Ishikawa (cell line): ENCODE measurements around the gene PAPPA.

ENCODE experiments used
- CEBPB ChIP-seq: IDR thresholded peaks from 2 replicates; pipeline ENCODE4 v1.6.1; 2012
- CREB1 ChIP-seq: IDR thresholded peaks from 2 replicates; pipeline ENCODE4 v1.6.1; 2012; ENCODE audit warnings: low read depth
- EGR1 ChIP-seq: IDR thresholded peaks from 2 replicates; pipeline ENCODE4 v1.6.1; 2012
- EP300 ChIP-seq: IDR thresholded peaks from 2 replicates; pipeline ENCODE4 v1.6.1; 2012; ENCODE audit warnings: borderline replicate concordance
- FOXM1 ChIP-seq: IDR thresholded peaks from 2 replicates; pipeline ENCODE4 v1.6.1; 2012; ENCODE audit warnings: low read depth, borderline replicate concordance
- NFIC ChIP-seq: IDR thresholded peaks from 2 replicates; pipeline ENCODE4 v1.6.1; 2012
- RAD21 ChIP-seq: IDR thresholded peaks from 2 replicates; pipeline ENCODE4 v1.6.1; 2012; ENCODE audit warnings: low read depth
- REST ChIP-seq: IDR thresholded peaks from 2 replicates; pipeline ENCODE4 v1.6.1; 2012; ENCODE audit warnings: low read depth, mild to moderate bottlenecking
- TAF1 ChIP-seq: IDR thresholded peaks from 2 replicates; pipeline ENCODE4 v1.6.1; 2012; ENCODE audit warnings: low read depth, mild to moderate bottlenecking
- TCF12 ChIP-seq: IDR thresholded peaks from 2 replicates; pipeline ENCODE4 v1.6.1; 2012; ENCODE audit warnings: low read depth
- TEAD4 ChIP-seq: IDR thresholded peaks from 2 replicates; pipeline ENCODE4 v1.6.1; 2012
- YY1 ChIP-seq: IDR thresholded peaks from 2 replicates; pipeline ENCODE4 v1.6.1; 2012; ENCODE audit warnings: low read depth
- ZBTB7A ChIP-seq: IDR thresholded peaks from 2 replicates; pipeline ENCODE4 v1.6.1; 2012; ENCODE audit warnings: low read depth
- TF ChIP-seq, protein P1 (sequence below): IDR thresholded peaks from 2 replicates; pipeline ENCODE4 v1.6.1; 2012
- TF ChIP-seq, protein P2 (sequence below): IDR thresholded peaks from 2 replicates; pipeline ENCODE4 v1.6.1; 2012

The PAPPA gene

GRCh38 chr9:116270546-116270945 lies 117.0 kb downstream of the PAPPA start:
- TF ChIP-seq CREB1 (no peak), REST (no peak), TEAD4 (no peak), FOXM1 (no peak), ZBTB7A (no peak)
- TF ChIP-seq, protein P1, sequence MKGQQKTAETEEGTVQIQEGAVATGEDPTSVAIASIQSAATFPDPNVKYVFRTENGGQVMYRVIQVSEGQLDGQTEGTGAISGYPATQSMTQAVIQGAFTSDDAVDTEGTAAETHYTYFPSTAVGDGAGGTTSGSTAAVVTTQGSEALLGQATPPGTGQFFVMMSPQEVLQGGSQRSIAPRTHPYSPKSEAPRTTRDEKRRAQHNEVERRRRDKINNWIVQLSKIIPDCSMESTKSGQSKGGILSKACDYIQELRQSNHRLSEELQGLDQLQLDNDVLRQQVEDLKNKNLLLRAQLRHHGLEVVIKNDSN, result no peak

DNA sequence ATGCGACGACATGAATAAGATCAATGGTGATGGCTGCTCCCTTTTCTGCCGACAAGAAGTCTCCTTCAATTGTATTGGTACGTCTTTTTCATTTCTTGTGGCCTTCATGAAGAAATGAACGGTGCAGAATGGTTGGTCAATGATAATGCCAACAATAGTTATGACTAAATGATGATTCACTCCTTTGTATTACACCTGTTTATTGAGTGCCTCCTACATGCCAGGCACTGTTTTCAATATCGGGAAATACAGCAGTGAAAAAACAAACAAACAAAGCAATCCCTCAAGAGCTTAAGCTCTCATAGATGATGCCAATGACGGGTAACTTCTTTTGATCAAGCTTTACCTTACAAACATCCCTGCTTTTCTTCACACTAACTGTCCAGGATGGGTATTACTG lies 117.7 kb downstream of the PAPPA start:
- TF ChIP-seq ZBTB7A, result no peak
- TF ChIP-seq FOXM1, result no peak
- TF ChIP-seq TCF12, result no peak
- no peak for TF ChIP-seq REST
- no peak for TF ChIP-seq TEAD4
- no peak for TF ChIP-seq EP300
- no peak for TF ChIP-seq NFIC
- TF ChIP-seq TAF1, result no peak
- TF ChIP-seq CREB1, result no peak
- no peak for TF ChIP-seq CEBPB
- TF ChIP-seq, protein P2, sequence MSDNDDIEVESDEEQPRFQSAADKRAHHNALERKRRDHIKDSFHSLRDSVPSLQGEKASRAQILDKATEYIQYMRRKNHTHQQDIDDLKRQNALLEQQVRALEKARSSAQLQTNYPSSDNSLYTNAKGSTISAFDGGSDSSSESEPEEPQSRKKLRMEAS, result no peak
- TF ChIP-seq, protein P1, result no peak
- TF ChIP-seq EGR1, result no peak
- TF ChIP-seq RAD21, result no peak
- no peak for TF ChIP-seq YY1

DNA sequence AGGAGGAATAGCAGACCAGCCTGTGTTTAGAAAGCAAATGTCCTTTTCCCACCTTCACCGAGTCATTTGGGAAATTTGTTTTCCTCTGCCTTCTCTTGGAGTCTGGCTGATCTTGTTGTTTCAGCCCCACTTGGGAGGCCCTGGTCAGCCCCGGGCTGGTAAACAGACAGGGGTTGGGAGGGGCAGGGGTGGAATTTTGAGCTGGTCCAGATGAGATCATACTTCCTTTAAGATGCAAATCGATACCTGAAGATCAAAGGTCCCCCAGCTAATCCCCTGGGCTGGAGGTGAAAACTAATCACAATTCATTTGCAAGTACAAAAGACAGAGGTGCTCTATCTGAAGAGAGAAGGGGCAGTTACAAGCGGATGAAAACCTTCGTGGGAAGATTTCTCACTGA lies 118.4 kb downstream of the PAPPA start:
- TF ChIP-seq NFIC (no peak), TEAD4 (no peak), EGR1 (no peak), EP300 (no peak), CREB1 (no peak), TAF1 (no peak)
- TF ChIP-seq, protein P2, result no peak

DNA sequence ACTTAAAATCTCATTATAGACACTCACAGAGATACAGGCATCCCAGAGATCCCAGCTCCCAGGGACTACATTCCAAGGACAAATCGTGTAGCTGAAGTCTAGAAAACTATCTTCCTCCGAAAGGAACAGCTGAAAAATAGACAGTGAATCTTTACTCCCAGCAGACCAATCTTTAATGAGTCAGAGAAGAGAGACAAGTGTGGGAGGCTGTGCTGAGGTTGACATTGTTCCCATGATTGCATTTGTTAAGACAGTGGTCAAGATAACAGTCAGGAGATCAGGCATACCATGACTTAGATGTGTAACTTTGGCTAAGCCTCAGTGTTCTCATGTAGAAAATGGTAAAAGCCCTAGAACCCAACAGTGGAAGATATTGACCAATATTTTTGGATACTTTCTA lies 120.7 kb downstream of the PAPPA start:
- no peak for TF ChIP-seq NFIC
- no peak for TF ChIP-seq ZBTB7A
- TF ChIP-seq, protein P1, result no peak
- TF ChIP-seq YY1, result no peak
- TF ChIP-seq EGR1, result no peak
- no peak for TF ChIP-seq EP300
- no peak for TF ChIP-seq TCF12
- TF ChIP-seq CREB1, result no peak
- no peak for TF ChIP-seq REST
- no peak for TF ChIP-seq TEAD4
- no peak for TF ChIP-seq CEBPB
- no peak for TF ChIP-seq FOXM1
- TF ChIP-seq, protein P2, result no peak
- no peak for TF ChIP-seq TAF1
- TF ChIP-seq RAD21, result no peak
